Measurements from ENCODE around the gene SYT8.
A peak's percentile ranks its signal among the peaks of the same experiment; 100 is the strongest.

Gene SYT8

DNA sequence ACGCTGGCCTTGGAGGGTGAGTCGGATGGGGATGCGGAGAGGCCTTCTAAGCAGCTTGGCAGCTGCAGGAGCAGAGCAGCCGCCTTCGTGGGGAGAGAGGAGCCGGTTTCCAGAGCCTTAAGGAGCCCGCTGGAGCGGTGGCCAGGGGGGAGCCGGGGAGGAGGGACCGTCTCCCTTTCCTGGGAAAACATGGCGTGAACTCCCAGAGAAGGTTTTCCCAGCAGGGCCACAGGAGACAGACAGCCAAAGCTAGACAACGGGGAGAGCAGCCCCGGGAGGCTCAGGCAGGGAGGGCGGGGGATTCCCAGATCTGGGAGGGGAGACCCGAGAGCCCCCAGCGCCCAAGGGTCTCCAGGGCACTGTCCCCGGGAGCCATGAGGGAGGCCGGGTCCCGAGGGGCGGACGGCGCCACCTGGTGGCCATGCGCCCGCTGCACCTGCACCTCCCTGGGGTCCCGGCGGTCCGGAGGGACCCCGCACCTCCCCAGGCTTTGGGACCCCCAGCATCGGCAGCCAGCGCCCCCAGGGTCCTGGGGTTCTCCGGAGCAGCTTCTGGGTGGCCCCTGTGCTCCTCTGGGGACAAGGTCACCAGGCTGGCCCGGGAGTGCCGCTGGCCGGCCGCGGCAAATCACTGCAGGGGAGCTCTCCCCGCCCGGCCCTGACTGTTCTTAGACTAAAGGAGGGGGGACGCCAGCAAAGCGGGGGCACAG is 2.4 kb upstream of the SYT8 start:
- DNase-seq (ENCODE audit: low read depth in 2 of 2), result peak; percentile 35 to 54

DNA sequence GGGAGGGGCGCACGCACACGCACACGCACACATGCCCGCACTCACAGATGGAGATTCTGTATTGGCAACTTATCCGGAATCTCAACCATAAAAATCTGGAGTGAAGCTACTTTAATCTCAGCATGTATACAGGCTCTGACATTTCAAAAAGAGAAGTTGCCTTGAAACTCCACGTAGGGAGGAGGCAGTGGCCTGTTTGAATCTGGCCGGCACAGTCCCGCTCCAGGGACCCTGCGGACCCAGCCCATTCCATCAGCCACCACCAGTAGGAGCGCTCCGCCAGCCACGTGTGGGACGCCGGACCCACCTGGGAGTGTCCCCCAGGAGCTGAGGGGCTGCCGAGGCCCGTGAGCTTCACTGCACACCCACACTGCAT is 1.9 kb upstream of the SYT8 start:
- DNase-seq (ENCODE audit: low read depth in 2 of 2), result no peak

DNA sequence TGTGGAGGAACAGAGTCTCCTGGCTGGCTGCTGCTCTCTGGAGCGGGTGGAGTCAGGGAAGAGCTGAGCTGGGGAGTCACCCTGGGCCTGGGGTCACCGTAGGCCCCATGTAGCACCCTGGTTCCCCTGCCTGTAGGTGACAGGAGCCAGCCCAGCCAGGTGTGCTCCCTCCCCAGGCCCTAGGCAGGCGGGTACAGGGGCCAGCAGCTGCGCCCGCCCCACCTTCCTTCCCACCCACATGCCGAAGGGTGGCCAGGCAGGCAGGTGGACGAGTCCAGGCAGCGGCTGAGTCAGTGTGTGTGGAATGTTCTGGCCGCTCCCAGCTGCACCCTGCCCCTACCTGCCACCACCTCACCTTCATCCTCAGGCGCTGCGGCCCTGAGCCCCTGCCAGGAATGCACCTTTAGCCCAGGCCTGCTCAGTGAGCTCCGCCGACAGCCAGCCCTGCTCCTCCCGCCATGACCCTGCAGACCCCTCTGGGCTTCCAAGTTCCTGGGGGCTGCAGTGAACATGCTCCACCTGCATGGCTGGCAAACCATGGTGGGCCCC is 654 bp upstream of the SYT8 start:
- DNase-seq (ENCODE audit: low read depth in 2 of 2), result no peak

DNA sequence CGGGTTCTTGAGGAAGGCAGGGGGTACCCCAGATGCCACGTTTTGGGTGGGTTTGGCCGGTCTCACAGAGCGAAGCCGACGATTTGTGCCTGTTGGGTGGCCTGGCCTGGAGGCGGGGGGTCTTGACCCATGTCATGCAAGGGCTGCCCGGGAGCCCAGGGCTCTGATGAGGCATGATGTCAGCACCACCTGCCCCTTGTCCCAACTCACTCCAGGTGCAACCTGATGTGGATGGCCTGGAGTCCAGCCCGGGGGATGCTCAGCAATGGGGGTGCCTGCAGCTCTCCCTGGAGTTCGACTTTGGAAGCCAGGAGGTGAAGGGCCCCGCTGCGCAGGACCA is 851 bp downstream of the SYT8 start:
- no peak for DNase-seq (ENCODE audit: low read depth in 2 of 2)

DNA sequence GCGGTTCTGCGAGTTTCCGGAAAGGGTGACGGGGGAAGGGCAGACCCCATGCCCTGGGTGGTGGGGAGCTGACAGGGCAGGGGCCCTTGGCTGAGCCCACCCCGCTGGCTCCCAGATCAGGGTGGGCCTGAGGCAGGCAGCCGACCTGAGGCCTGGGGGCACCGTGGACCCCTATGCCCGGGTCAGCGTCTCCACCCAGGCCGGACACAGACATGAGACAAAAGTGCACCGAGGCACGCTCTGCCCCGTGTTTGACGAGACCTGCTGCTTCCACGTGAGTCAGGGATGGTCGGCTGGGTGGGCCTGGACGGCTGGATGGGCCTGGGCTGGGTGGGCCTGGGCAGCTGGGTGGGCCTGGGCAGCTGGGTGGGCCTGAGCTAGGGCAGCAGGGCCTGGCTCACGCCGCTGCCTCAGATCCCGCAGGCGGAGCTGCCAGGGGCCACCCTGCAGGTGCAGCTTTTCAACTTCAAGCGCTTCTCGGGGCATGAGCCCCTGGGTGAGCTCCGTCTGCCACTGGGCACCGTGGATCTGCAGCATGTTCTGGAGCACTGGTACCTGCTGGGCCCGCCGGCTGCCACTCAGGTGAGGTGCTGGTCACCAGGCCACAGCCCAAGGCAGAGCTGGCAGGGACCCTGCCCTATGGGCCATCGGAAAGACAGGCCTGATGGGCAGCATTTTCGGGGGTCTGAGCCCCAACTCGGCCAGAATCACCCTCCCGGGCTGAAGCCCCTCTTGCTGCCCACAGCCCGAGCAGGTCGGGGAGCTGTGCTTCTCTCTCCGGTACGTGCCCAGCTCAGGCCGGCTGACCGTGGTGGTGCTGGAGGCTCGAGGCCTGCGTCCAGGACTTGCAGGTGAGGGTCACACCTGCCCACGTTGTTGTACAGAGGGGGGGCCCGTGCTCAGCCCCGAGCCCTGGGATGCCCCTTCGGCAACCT is 1.5 kb downstream of the SYT8 start:
- DNase-seq (ENCODE audit: low read depth in 2 of 2), result no peak

DNA sequence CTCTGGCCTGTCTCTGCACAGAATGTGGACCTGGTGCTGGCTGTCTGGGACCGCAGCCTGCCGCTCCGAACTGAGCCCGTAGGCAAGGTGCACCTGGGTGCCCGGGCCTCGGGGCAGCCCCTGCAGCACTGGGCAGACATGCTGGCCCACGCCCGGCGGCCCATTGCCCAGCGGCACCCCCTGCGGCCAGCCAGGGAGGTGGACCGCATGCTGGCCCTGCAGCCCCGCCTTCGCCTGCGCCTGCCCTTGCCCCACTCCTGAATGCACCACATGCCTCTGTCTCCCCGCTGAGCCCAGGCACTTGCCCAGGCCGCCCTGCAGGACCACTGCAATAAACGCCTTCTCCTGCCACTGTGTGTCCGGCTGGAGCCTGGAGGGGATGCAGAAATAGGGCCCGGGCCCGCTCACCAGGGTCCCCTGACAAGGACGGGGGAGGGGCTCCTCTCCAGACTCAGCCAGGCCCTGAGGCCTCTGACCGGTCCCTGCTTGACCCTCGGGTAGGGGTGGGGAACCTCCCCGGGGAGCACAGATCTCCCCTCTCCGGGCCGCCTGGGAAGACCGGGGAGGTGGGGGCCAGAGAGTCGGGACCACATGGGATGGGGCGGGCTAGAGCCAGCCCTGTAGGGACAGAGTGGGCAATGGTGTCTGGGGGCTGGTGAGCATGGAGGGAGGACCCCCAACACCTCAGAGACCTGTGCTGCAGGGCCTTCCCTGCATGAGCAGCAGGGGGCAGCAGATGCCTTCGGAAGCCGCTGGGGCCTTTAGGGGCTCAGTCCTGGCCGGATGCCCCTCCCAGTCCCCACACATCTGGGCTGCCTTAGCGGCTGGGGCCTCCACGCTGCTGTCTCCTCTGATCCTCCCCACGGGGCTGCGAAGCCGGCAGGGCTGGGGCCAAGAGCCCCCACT is 2.6 kb downstream of the SYT8 start:
- peak; percentile 69 to 73 for DNase-seq (ENCODE audit: low read depth in 2 of 2)

DNA sequence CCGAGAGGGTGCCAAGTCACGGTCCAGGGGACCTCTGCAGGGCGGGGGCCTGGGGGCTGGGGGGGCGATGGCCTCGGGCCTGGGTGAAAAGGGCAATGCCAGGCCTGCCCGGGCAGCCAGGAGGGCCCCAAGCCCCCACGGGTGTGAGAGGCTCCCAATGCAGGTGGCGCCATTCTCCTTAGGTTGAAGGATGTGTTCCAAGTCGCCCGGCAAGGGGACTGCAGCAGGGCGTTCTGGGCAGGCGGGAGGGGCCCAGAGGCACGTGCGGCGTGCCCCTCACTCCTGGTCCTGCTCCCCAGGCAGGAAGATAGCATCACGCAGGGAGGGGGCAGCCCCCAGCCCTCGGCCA is 3.3 kb downstream of the SYT8 start:
- no peak for DNase-seq (ENCODE audit: low read depth in 2 of 2)

DNA sequence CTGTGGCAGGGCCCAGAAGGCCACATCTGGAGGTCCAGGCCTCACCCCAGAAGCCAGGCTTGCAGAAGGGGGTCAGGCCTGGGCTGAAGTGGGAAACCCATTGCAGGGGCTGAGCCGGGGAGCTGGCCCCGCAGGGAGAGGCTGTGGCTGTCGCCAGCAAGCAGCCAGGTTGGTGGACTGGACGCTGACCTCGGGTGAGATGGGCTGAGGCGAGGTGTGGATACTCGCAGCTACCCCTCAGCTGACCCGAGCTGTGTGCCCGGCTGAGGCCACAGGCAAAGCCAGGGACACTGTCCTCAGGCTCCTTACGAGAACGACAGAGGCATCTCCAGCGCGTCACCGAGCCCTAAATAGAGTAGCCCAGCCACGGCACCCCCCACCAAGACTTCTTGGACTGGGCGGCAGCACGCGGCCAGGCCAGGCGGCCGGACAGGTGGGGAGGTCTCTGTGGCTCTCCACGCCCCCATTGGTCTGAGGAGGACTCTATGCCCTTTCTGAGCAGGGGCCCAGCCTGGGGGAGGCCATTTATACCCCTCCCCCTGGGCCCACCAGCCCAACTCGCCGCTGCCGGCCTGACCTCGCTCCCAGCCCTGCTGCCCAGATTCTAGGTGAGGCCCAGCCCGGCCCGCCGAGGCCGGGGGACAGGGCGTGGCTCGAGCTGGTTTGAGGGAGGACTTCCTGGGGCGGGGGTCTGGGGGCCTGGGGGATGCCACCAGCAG is 3.8 kb downstream of the SYT8 start, which contains the start of gene TNNI2:
Gene TNNI2, plus strand, starts transcription at position 556 of the 719 bp plus-strand sequence. CDS start 716 bp downstream, outside the sequence.
- DNase-seq (ENCODE audit: low read depth in 2 of 2), result no peak

DNA sequence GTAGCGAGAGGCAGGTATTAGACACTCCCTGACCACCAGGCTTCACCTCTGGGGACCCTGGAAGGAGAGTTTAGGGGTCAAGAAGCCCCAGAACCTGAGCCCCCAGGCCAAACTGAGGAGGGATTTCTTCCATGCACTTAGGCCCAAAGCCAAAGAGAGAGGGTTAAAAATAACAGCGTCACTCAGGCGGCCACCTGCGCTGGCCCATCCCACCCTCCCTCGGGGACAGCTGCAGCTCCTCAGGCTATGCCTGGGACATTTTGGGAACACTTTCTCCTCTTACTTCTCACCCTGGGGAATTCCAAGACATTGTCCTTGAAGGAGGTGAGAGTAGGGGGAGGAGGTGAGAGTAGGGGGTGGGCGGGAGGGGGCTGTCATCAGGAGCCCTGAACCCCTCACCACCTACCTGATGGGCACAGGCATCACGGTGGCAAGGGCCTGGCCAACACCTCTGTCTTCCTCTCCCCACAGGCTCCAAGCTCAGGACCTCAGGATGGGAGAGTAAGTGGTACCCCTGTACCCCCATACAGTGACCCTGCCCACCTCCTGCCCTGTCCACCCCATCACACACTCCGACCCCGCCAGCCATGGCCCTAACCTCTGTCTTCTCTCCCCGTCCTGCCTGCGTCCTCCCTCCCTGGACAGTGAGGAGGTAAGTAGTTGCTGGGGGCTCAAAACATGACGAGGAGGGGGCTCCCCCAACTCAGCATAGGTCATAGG is 4.6 kb downstream of the SYT8 start:
- DNase-seq (ENCODE audit: low read depth in 2 of 2), result no peak

DNA sequence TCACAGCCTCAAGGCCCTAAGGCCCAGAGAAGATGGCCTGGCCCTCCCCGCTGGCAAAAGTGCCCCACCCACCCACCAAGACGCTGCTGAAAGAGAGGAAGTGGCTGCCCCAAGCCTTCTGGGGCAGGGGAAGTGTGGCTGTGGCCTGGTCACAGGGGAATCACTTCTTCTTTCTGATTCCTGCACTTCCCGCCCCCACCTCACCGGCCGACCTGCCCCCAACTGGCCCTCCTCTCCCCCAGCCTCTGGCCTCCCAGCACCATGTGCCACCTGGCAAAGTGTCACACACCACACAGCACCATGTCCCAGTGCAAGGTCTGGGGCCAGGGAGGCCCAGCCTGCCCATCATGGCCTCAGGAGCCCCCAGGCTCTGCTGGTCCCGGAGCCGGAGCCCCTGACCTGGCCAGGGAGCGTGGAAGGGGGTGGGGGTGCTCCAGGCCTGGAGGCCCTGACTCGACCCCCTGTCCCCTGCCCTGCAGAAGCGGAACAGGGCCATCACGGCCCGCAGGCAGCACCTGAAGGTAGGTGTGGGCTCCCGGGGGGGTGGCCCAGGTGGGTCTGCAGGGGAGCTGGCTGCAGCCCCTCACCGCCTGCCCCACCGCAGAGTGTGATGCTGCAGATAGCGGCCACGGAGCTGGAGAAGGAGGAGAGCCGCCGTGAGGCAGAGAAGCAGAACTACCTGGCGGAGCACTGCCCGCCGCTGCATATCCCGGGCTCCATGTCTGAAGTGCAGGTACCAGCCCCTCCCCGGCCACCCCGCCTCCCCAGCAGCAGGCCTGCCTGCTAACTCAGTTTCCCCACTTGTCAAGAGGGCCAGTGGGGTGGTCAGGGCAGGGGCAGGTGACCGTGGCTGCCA is 5.4 kb downstream of the SYT8 start:
- DNase-seq (ENCODE audit: low read depth in 2 of 2), result no peak

DNA sequence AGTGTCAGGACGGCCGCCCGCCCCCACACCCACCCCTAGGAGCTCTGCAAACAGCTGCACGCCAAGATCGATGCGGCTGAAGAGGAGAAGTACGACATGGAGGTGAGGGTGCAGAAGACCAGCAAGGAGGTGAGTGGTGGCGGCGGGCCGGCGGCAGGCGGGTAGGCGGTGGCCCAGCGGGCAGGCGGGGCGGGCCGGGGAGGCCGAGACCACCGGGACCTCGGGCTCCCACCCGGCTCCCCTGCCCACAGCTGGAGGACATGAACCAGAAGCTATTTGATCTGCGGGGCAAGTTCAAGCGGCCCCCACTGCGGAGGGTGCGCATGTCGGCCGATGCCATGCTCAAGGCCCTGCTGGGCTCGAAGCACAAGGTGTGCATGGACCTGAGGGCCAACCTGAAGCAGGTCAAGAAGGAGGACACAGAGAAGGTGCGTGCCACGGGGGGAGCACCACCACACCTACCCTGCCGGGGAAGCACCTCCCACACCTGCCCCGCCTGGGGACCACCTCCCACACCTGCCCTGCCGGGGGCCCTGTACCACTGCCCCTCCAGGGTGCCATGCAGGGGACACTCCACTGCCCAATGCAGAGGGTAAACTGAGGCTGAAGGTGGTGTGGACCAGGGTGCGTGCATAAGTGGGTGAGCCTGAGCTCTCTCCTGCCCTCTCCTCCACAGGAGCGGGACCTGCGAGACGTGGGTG is 6.1 kb downstream of the SYT8 start:
- DNase-seq (ENCODE audit: low read depth in 2 of 2), result no peak

DNA sequence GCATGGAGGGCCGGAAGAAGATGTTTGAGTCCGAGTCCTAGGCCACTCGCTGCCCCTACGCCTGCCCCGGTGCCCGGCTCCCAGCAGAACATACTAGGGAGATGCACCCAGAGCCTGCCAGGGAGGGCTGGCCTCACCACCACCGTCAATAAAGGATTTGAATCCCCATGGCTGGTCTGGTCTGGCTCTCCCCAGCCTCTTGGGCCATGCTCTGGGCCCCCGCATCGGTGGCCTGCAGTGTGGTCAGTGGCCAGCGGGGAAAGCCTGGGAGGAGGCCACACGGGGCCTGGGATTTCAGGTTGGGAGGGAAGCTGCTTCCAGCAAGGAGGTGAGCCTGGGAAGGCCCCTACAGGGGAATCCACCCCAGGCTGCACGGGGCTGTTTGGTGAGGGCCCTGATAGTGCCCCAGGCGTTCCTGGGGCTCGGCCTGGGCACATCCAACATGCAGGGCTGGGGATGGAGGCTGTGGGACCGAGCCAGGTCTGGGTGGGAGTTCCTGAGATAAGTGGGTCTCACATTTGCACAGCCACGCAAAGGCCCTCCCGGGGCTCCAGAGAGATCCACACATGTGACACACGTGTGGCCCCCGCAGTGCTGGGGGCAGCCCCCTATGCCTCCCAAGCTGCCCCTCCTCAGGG is 6.8 kb downstream of the SYT8 start:
- no peak for DNase-seq (ENCODE audit: low read depth in 2 of 2)

DNA sequence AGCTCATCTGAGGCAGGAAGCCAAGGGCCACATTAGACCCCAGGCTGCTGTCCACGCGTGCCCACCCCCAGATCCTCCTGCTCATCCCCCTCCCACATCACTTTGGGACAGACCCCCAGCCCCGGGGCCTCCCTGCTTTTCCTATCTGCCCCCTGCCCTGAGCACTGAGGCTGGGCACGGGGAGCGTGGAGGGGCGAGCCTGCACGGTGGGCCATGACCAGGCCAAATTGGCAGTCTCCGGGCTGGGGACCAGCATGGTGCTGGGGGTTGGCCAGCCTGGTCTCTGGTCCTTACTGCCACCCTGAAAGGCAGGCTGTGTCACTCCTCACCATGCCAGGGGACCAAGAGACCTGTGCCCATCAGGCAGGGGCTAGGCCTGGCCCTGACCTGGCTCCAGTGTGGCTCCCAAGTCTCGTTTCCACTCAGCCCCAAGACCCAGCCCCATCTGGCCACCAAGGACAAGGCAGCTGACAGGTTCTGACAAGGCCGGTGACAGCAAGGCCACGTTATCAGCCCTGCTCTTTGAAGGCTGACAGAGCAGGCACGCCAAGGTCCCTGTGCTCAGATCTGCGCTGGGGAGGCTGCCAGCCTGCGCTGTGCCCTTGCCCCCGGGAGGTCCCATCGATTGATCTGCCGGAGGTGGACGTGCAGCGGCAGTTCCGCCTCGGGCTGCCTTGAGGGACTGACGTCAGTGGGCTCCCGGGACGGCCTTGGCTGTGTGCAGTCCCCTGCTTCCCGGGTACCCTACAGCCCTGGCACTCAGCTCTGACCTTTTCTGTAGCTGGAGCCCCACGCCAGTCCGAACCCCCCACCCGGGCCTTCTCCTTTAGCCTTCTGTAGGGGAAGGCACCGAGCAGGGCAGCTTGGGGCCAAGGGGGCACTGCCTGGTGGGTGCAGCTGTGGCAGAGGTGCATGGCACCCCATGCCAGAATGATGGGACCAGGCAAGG is 7.6 kb downstream of the SYT8 start:
- no peak for DNase-seq (ENCODE audit: low read depth in 2 of 2)

DNA sequence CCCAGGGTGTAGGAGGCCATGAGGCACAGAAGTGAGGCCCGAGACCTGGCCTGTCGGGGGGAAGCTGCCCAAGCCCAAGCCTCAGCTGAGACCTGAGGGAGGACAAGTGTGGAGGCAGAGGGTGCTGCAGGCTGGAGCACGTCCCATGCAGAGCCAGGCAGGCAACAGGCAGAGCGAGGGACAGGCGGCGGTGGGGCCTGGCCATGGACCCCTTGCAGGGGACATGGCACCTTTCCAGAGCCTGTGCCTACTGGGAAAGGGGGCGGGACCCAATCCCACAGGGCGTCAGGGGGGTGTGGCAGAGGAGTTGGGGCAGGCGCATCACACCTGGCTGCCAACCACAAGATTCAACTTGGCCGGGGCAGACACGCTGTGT is 8.3 kb downstream of the SYT8 start:
- DNase-seq (ENCODE audit: low read depth in 2 of 2), result no peak

DNA sequence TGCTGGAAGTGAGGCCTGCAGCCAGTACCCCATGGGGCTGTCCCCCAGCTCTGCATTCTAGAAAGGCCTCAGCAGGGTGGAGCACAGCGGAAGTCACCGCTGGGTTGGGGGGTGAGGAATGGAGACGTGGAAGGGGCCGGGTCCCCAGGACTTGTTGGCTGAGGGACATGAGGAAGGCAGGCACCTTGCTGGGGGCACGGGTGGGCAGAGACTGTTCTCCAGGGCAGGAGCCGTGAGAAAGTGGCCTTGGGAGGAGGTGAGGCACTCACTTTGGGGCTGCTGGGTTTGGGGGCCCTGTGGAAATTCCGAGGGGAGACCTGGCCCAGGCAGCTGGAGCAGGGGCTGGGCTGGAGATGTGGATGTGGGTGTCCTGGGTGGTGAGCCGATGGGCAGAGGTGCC is 9.0 kb downstream of the SYT8 start:
- no peak for DNase-seq (ENCODE audit: low read depth in 2 of 2)

DNA sequence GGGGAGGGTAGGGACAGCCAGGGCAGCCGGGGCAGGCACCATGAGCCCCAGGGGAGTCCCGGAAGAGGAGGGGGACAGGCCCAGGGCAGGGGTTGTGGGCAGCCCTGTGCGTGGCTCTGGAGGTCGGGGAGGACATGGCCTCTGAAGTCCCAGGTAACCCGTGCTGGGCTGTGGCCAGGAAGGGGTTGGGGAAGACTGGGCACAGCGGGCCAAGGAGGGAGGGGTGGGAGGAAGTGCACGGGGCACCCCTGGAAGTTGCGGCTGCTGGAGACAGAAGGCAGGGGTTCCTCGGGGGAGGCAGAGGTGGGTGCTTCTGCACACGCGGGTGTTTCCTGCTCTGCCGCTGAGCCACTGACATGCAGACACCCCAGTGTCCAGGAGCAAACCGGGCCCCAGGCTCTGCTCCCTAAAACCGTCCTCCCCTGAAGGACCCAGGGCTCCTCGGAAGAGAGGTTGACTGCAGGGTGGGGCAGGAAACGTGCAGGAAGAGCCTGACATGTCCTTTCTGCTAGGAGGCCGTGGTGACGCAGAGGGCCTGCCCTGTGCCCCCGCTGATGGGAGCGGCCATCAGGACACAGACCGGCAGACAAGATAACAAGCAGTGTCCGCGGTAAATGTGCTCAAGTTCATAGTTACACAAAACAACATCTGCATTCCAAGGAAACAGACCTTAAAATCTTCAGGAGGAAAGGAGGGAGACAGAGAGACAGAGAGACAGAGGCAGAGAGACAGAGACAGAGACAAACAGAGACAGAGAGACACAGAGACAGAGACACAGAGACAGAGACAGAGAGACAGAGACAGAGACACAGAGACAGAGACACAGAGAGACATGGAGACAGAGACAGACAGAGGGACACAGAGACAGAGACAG is 9.7 kb downstream of the SYT8 start:
- DNase-seq (ENCODE audit: low read depth in 2 of 2), result no peak

DNA sequence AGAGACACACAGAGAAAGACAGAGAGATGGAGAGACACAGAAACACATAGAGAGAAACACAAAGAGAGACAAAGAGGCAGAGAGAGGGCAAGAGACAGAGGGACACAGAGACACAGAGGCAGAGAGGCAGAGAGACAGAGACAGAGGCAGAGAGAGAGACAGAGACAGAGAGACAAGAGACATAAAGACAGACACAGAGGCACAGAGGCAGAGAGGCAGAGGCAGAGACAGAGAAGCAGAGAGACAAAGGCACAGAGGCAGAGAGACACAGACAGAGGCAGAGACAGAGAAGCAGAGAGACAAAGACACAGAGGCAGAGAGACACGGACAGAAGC is 10.3 kb downstream of the SYT8 start:
- DNase-seq (ENCODE audit: low read depth in 2 of 2), result no peak
